Left lung (tissue), 10 donors: ENCODE results near the gene SF3A1. TPM values are rescaled to one million over a fixed set of nuclear protein-coding genes. Genes with fewer than 3 reads are reported as not detected.

Experiments
- ATAC-seq: fragments of 200-7000 bp; cut with Tn5 transposase; one replicate; pipeline ENCODE4 v1.9.1; 2020; ENCODE audit warnings: moderate library complexity
- DNase-seq, 4 donors: peaks; one replicate each; pipeline ENCODE4 v3.0.0-alpha.2; 2013 to 2020
- H3K27ac ChIP-seq, 2 donors: fragments of 200-600 bp; sonication (generic) in 1 of 2; one replicate each; pipeline versions ENCODE4 v1.5.0 to v1.8.0; 2020 to 2021
- H3K27me3 ChIP-seq, 2 donors: fragments of 200-600 bp; sonication (generic) in 1 of 2; one replicate each; pipeline versions ENCODE4 v1.5.0 to v1.8.0; 2020 to 2021
- H3K36me3 ChIP-seq, 2 donors: fragments of 200-600 bp; sonication (generic) in 1 of 2; one replicate each; pipeline versions ENCODE4 v1.5.0 to v1.8.0; 2020 to 2021
- H3K4me1 ChIP-seq, 2 donors: fragments of 200-600 bp; one replicate each; pipeline ENCODE4 v1.8.0; 2021
- H3K4me3 ChIP-seq, 2 donors: fragments of 200-600 bp; sonication (generic) in 1 of 2; one replicate each; pipeline versions ENCODE4 v1.5.0 to v1.8.0; 2020 to 2021; ENCODE audit warnings: mild to moderate bottlenecking in 1 of 2
- H3K9me3 ChIP-seq, 2 donors: fragments of 200-600 bp; sonication (generic) in 1 of 2; one replicate each; pipeline versions ENCODE4 v1.5.0 to v1.8.0; 2020 to 2021
- intact Hi-C, 2 donors: fragments of 100-400 bp; cut with DNase I; formaldehyde crosslinking; loops; one replicate each; pipeline versions ENCODE4 v1.11.2 to v1.14.2; 2022
- polyA plus RNA-seq, 6 donors: library from polyadenylated mRNA; unstranded; fragments of 120-200 nt; gene quantifications; one replicate each; pipeline ENCODE4 v1.2.1, GENCODE V29; 2013; ENCODE audit not compliant: insufficient read length in 6 of 6
- total RNA-seq, 2 donors: library from RNA; stranded (reverse); fragmentation: NEBNext Ultra II Directional; extraction: Animal tissue kit (Norgen Biotek cat#: 25700); gene quantifications; one replicate each; pipeline ENCODE4 v1.2.1, GENCODE V29; 2021
- TF ChIP-seq, protein P1 (sequence below), 2 donors: fragments of 200-600 bp; sonication (generic) in 1 of 2; IDR thresholded peaks; one replicate each; pipeline versions ENCODE4 v1.5.0 to v1.8.0; 2021; ENCODE audit warnings: antibody characterized with exemption in 2 of 2
- donor health status: DM: no; HTN: yes; CAD: no.
- donor health status: DM: no; HTN: no; CAD: no.

SF3A1 gene
- total and polyA plus RNA-seq, 8 donors, result 119 to 154 (median 137) TPM

DNA sequence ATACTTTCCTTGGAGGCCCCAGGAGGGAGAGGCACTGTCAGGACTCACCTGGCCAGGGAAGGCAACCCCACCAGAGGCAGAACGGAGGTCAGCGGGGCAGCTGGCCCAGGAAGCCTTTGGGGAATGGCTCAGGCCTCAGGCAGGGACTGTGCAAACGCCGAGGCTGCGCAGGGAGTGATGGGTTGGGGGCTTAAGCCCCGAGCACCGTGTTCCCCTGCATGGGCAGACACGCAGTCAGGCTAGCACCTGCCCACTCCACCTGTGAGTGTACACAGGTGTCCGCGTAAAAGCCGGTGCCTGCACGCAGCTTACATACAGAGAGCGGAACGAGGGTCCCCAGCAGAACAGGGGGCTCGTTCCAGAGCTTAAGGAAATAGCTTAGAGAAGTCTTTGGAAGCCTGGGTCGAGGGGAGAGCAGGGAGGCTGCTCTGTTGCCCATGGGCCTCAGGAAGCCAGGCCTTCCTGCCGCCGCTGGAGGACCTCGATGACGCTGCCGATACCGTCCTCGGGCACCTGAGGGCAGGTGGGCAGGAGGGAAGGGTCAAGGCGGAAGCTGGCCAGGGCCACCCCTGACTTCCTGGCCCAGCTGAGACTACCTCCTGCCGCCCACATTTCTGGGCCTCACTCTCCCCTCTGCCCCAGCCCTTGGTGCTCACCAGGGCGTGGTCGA, 71.4 kb downstream of the SF3A1 start:
- H3K9me3 ChIP-seq, result no peaks in the 10 kb centered on the region
- H3K36me3 ChIP-seq, result peaks cover 0 to 12% of the 10 kb centered on the region in 2 donors
- H3K4me1 ChIP-seq, result peaks cover 19 to 57% of the 10 kb centered on the region in 2 donors
- intact Hi-C loops, result loop anchor here (5.0 to 10.0 kb wide), 2 partner anchors 99 to 102 kb away; partner anchors contain the start of gene RNF215 (in 2 of the 2)
- no peak overlapping the region for H3K4me3 ChIP-seq
- ATAC-seq (no peak), DNase-seq (peak in 1 of 4 donors; percentile 77)
- no peak overlapping the region for H3K27ac ChIP-seq
- no peaks in the 10 kb centered on the region for H3K27me3 ChIP-seq
- TF ChIP-seq, protein P1, sequence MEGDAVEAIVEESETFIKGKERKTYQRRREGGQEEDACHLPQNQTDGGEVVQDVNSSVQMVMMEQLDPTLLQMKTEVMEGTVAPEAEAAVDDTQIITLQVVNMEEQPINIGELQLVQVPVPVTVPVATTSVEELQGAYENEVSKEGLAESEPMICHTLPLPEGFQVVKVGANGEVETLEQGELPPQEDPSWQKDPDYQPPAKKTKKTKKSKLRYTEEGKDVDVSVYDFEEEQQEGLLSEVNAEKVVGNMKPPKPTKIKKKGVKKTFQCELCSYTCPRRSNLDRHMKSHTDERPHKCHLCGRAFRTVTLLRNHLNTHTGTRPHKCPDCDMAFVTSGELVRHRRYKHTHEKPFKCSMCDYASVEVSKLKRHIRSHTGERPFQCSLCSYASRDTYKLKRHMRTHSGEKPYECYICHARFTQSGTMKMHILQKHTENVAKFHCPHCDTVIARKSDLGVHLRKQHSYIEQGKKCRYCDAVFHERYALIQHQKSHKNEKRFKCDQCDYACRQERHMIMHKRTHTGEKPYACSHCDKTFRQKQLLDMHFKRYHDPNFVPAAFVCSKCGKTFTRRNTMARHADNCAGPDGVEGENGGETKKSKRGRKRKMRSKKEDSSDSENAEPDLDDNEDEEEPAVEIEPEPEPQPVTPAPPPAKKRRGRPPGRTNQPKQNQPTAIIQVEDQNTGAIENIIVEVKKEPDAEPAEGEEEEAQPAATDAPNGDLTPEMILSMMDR (IDR thresholded peaks at IDR 0.05), result no peak

DNA sequence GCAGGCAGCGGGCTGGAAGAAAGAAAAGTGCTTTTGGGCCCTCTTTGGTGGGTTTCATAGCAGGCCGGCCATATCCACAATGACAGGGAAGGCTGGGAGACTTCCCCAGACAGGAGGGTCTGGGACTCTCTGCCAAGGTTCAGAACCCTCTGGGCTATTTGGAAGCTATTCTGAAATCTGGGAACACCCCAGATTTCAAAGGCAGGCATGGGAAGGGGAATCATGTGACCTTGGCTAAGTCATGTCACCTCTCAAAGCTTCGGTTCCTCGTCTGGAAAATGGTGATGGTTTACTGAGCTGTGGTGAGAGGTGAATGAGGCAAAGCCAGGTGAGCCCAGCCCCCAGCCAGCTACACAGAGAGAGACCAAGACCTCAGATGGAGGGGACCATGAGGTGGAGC, 72.0 kb downstream of the SF3A1 start:
- Histone ChIP-seq H3K27me3 (no peaks in the 10 kb centered on the region), H3K36me3 (peaks cover 0 to 12% of the 10 kb centered on the region in 2 donors), H3K4me1 (peaks cover 14 to 56% of the 10 kb centered on the region in 2 donors), H3K4me3 (no peak overlapping the region), H3K9me3 (no peaks in the 10 kb centered on the region), H3K27ac (no peak overlapping the region)
- TF ChIP-seq, protein P1 (IDR thresholded peaks at IDR 0.05), result no peak
- intact Hi-C loops, result loop anchor here (5.0 to 10.0 kb wide), 2 partner anchors 100 to 103 kb away; partner anchors contain the start of gene RNF215 (in 2 of the 2)
- ATAC-seq (no peak), DNase-seq (no peak)

DNA sequence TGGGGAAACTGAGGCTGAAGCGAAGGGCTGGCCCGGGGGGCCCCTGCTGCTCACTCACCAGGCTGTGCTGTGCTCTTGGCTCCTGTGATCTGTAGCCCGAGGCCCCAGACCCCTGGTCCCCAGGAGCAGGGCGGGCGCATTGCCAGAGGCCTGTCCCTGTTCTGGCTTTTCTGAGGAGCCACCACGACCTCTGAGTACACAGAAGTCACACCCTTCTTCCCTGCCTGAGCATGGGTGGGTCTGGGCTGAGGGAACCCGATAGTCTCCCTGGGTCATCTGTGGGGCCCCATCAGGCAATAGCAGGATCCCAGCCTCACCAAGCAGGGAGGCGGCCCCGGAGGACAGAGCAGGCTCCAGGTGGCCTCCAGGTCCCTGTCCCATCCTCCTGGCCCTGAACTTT, 72.5 kb downstream of the SF3A1 start:
- TF ChIP-seq, protein P1 (IDR thresholded peaks at IDR 0.05), result no peak
- peaks cover 14 to 60% of the 10 kb centered on the region in 2 donors for H3K4me1 ChIP-seq
- H3K36me3 ChIP-seq, result peaks cover 0 to 12% of the 10 kb centered on the region in 2 donors
- no peak overlapping the region for H3K27ac ChIP-seq
- H3K4me3 ChIP-seq, result no peak overlapping the region
- no peaks in the 10 kb centered on the region for H3K27me3 ChIP-seq
- ATAC-seq (no peak), DNase-seq (peak in 1 of 4 donors; percentile 66)
- intact Hi-C loops, result loop anchor here in 1 of 2 donors (10.0 kb wide), 1 partner anchor 101 kb away; the partner anchor contains the start of gene RNF215
- no peaks in the 10 kb centered on the region for H3K9me3 ChIP-seq

DNA sequence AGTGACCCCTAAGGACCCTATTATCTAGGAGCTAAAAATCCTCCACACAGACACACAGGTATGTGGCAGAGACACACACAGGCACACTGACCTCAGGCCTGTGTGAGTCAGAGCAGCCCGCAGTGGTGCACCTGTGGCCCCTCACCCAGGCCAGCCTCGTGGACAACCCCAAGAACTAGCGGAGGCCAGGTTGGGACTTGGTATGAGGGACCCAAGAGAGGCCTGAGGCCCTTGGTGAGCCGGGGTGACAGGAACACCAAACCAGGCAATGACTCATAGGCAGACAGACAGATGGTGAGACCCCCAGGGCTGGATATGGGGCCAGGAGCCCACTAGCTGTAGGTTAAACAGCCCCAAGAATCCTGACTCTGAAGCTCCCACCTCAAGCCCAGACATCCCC, 73.4 kb downstream of the SF3A1 start:
- Histone ChIP-seq H3K27me3 (no peaks in the 10 kb centered on the region), H3K4me3 (no peak overlapping the region), H3K36me3 (peaks cover 0 to 12% of the 10 kb centered on the region in 2 donors), H3K4me1 (peaks cover 9 to 60% of the 10 kb centered on the region in 2 donors), H3K9me3 (no peaks in the 10 kb centered on the region), H3K27ac (no peak overlapping the region)
- DNase-seq, result peak in 1 of 4 donors; percentile 43
- intact Hi-C loops, result loop anchor here in 1 of 2 donors (10.0 kb wide), 1 partner anchor 101 kb away; the partner anchor contains the start of gene RNF215
- TF ChIP-seq, protein P1 (IDR thresholded peaks at IDR 0.05), result no peak
- no peak for ATAC-seq

DNA sequence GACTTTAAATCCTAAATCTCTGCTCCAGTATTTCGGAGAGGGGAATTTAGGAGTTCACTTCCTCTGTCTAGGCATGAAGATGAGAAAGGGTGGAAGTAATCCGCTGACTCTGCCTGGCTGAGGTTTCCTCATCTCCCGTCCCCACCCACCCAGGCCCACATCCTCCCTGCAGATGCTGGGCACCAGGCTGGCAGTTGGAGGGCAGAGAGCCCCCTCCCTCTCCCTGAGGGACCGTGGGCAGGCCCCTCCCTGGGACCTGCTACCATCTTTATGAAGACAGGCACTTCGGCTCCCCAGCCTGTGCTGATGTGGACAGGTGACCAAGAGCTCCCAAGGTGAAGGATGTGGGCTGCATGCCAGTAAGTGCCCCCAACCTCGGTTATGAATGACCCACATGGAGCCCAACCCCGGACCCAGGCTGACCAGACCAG, 74.1 kb downstream of the SF3A1 start:
- intact Hi-C loops, result loop anchor here in 1 of 2 donors (10.0 kb wide), 1 partner anchor 102 kb away; the partner anchor contains the start of gene RNF215
- peak in 1 of 4 donors; percentile 71 for DNase-seq

More for the DNA sequence above, 74.1 kb downstream of the SF3A1 start:
- Histone ChIP-seq H3K27ac (peak overlapping the region in 1 of 2 donors; percentile 13), H3K4me3 (no peak overlapping the region), H3K4me1 (peaks cover 6 to 60% of the 10 kb centered on the region in 2 donors), H3K36me3 (peaks cover 0 to 12% of the 10 kb centered on the region in 2 donors), H3K27me3 (no peaks in the 10 kb centered on the region), H3K9me3 (no peaks in the 10 kb centered on the region)
- TF ChIP-seq, protein P1 (IDR thresholded peaks at IDR 0.05), result no peak
- ATAC-seq, result no peak
